ENCODE results near the gene HRK. TPM values are rescaled to one million over a fixed set of nuclear protein-coding genes. Genes with fewer than 3 reads are reported as not detected.

The HRK gene
- total and polyA plus RNA-seq, 9 donors, result under 0.01 to 0.30 (median 0.15) TPM; not detected in 3

GRCh38 chr12:116855744-116856470 lies 25.3 kb downstream of the HRK start:
- Histone ChIP-seq H3K27ac (no peak overlapping the region), H3K4me3 (no peak overlapping the region), H3K9me3 (no peaks in the 10 kb centered on the region), H3K4me1 (ENCODE audit: insufficient read depth) (peaks cover 4% of the 10 kb centered on the region), H3K27me3 (no peaks in the 10 kb centered on the region), H3K36me3 (no peaks in the 10 kb centered on the region)
- TF ChIP-seq POLR2A (IDR thresholded peaks at IDR 0.05) (no peak), EP300 (IDR thresholded peaks at IDR 0.05) (no peak), CTCF (IDR thresholded peaks at IDR 0.05) (no peak)
- 80 to 82% (median 82%) methylated on average over 16 of the region's 16 CpGs for WGBS, 3 donors
- intact Hi-C loops (cut with DNase I), result no loop called here
- DNase-seq, result no peak

DNA sequence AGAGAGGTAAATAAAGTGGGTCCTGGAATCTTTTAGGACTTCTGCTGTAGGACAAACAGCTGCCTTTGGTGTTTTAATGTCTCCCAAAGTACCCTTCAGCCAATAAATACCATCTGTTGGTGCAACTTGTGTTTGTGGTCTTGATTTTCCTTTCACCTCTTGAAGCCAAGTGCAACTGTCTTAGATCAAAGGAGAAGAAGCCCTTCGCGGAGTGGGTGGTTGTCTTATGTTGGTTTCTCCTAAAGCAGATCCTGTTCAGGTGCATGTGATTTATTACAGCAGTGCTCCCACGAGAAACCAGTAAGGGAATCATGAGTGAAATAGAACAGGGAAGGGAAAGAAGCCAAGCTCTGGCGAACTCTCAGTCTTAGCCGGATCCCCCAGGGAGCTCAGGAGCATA lies 27.7 kb downstream of the HRK start:
- intact Hi-C loops (cut with DNase I), result no loop called here
- TF ChIP-seq POLR2A (IDR thresholded peaks at IDR 0.05), result no peak
- no peak for TF ChIP-seq CTCF (IDR thresholded peaks at IDR 0.05)
- TF ChIP-seq EP300 (IDR thresholded peaks at IDR 0.05), result no peak
- Histone ChIP-seq H3K36me3 (no peaks in the 10 kb centered on the region), H3K4me1 (ENCODE audit: insufficient read depth) (peaks cover 3% of the 10 kb centered on the region), H3K27ac (no peak overlapping the region), H3K9me3 (no peaks in the 10 kb centered on the region), H3K4me3 (no peak overlapping the region), H3K27me3 (no peaks in the 10 kb centered on the region)
- DNase-seq, result no peak
- WGBS, 3 donors, result 40 to 57% (median 56%) methylated on average over 5 of the region's 5 CpGs

- Histone ChIP-seq H3K36me3 (no peaks in the 10 kb centered on the region), H3K27me3 (no peaks in the 10 kb centered on the region), H3K4me1 (ENCODE audit: insufficient read depth) (no peaks in the 10 kb centered on the region), H3K27ac (no peak overlapping the region), H3K4me3 (no peak overlapping the region), H3K9me3 (no peaks in the 10 kb centered on the region)
- no peak for DNase-seq
- TF ChIP-seq POLR2A (IDR thresholded peaks at IDR 0.05) (no peak), CTCF (IDR thresholded peaks at IDR 0.05) (no peak), EP300 (IDR thresholded peaks at IDR 0.05) (no peak)
- WGBS, 3 donors, result 82 to 84% (median 83%) methylated on average over 6 of the region's 6 CpGs
- intact Hi-C loops (cut with DNase I), result no loop called here
Observed at GRCh38 chr12:116852303-116852702, 28.9 kb downstream of the HRK start.

DNA sequence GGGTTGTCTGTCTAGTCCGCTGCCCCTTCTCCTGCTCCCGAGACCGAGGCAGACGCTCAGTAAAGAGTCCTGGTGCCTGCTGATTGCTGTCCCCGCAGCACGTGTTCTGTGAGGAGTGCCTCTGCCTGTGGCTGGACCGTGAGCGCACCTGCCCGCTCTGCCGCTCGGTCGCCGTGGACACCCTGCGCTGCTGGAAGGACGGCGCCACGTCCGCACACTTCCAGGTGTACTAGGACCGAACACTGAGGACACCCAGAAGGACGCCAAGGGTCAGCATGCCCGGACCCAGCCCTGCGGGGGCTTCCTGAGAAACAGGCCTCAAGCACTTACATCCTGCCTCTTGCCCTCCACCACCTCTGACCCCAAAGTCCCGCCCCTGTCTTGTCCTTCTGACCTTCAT lies 32.0 kb downstream of the HRK start:
- no peaks in the 10 kb centered on the region for H3K36me3 ChIP-seq
- intact Hi-C loops (cut with DNase I), result no loop called here
- 91 to 96% (median 93%) methylated on average over 23 of the region's 23 CpGs for WGBS, 3 donors
- H3K4me3 ChIP-seq, result no peak overlapping the region
- no peak for TF ChIP-seq CTCF (IDR thresholded peaks at IDR 0.05)
- no peak for TF ChIP-seq EP300 (IDR thresholded peaks at IDR 0.05)
- TF ChIP-seq POLR2A (IDR thresholded peaks at IDR 0.05), result no peak
- DNase-seq, result no peak
- H3K27me3 ChIP-seq, result no peaks in the 10 kb centered on the region
- H3K27ac ChIP-seq, result no peak overlapping the region
- no peaks in the 10 kb centered on the region for H3K9me3 ChIP-seq
- H3K4me1 ChIP-seq (ENCODE audit: insufficient read depth), result no peaks in the 10 kb centered on the region
